IMR-90 (cell line): ENCODE data around the gene MSX1. TPM values are rescaled to one million over a fixed set of nuclear protein-coding genes. Genes with fewer than 3 reads are reported as not detected.

ENCODE experiments used
- ATAC-seq: fragments of 200-7000 bp; cut with Tn5 transposase; 2 replicates; pipeline ENCODE4 v1.9.1; 2020; ENCODE audit warnings: low read depth, mild to moderate bottlenecking, moderate library complexity
- BruUV-seq: library from RNA; stranded (reverse); fragments of 400-500 nt; replicated peaks from 2 replicates; lab custom pipeline; 2021; lab: Mats Ljungman, UMichigan
- CTCF ChIA-PET: fragments of 300-600 bp; formaldehyde crosslinking; extraction: SDS; loops from one replicate; lab custom pipeline; 2021; ENCODE audit warnings: antibody characterized with exemption; lab: Yijun Ruan, JAX
- POLR2A ChIA-PET: fragments of 300-600 bp; sonication (Branson Sonifier 250); formaldehyde crosslinking; loops from one replicate; lab custom pipeline; 2022; ENCODE audit warnings: antibody characterized with exemption; ENCODE audit not compliant: unreplicated experiment; lab: Charles Lee
- DNase-seq: peaks from one replicate; pipeline ENCODE4 v3.0.0; 2013
- H2AFZ ChIP-seq: replicated peaks from 2 replicates; pipeline ENCODE3; 2013; ENCODE audit warnings: low read length, mild to moderate bottlenecking; ENCODE audit not compliant: poor library complexity
- H2AK5ac ChIP-seq: 2 replicates; pipeline ENCODE4 v1.6.1; 2013; ENCODE audit warnings: low read depth, low read length, inconsistent platforms
- H2AK9ac ChIP-seq: replicated peaks from 2 replicates; pipeline ENCODE3; 2013; ENCODE audit warnings: mild to moderate bottlenecking, low read depth, low read length, moderate library complexity; ENCODE audit not compliant: poor library complexity
- H2BK120ac ChIP-seq: 2 replicates; pipeline ENCODE4 v1.6.1; 2013; ENCODE audit warnings: low read depth, low read length, inconsistent platforms
- H2BK15ac ChIP-seq: 3 replicates; pipeline ENCODE4 v1.6.1; 2013; ENCODE audit warnings: low read depth, low read length, inconsistent platforms
- H2BK20ac ChIP-seq: 2 replicates; pipeline ENCODE4 v1.6.1; 2013; ENCODE audit warnings: low read depth, mild to moderate bottlenecking, inconsistent platforms, low read length, moderate library complexity
- H2BK5ac ChIP-seq: 2 replicates; pipeline ENCODE4 v1.6.1; 2013; ENCODE audit warnings: mild to moderate bottlenecking, low read depth, low read length, inconsistent platforms; ENCODE audit not compliant: poor library complexity, severe bottlenecking
- H3K14ac ChIP-seq: replicated peaks from 2 replicates; pipeline ENCODE4 v1.6.1; 2013; ENCODE audit warnings: low read depth, low read length, inconsistent platforms
- H3K18ac ChIP-seq: 2 replicates; pipeline ENCODE4 v1.6.1; 2013; ENCODE audit warnings: low read depth, low read length, control low read depth
- H3K23ac ChIP-seq: 2 replicates; pipeline ENCODE4 v1.6.1; 2013; ENCODE audit warnings: low read depth, low read length, inconsistent platforms
- H3K27ac ChIP-seq: 2 replicates; pipeline ENCODE4 v1.5.1; 2013; ENCODE audit warnings: mild to moderate bottlenecking, control low read depth, low read length; ENCODE audit not compliant: insufficient read depth
- H3K27me3 ChIP-seq: 2 replicates; pipeline ENCODE4 v1.6.1; 2013; ENCODE audit warnings: low read length; ENCODE audit not compliant: control insufficient read depth, insufficient read depth
- H3K36me3 ChIP-seq: 2 replicates; pipeline ENCODE4 v1.6.1; 2013; ENCODE audit warnings: low read length, mixed read lengths; ENCODE audit not compliant: control insufficient read depth, insufficient read depth
- H3K4ac ChIP-seq: 2 replicates; pipeline ENCODE4 v1.6.1; 2013; ENCODE audit warnings: low read depth, low read length, inconsistent platforms
- H3K4me1 ChIP-seq: 2 replicates; pipeline ENCODE4 v1.6.1; 2013; ENCODE audit warnings: low read length, mixed read lengths; ENCODE audit not compliant: control insufficient read depth, insufficient read depth
- H3K4me2 ChIP-seq: 2 replicates; pipeline ENCODE4 v1.6.1; 2013; ENCODE audit warnings: low read depth, mild to moderate bottlenecking, control low read depth, low read length, moderate library complexity
- H3K4me3 ChIP-seq: 2 replicates; pipeline ENCODE4 v1.5.1; 2013; ENCODE audit warnings: low read depth, mild to moderate bottlenecking, control low read depth, low read length, moderate library complexity; ENCODE audit not compliant: insufficient read depth
- H3K56ac ChIP-seq: 2 replicates; pipeline ENCODE4 v1.6.1; 2013; ENCODE audit warnings: low read length, inconsistent platforms; ENCODE audit not compliant: insufficient read depth; ENCODE audit errors: extremely low read depth
- H3K79me1 ChIP-seq, 2 experiments: 2 replicates each; pipeline ENCODE4 v1.6.1; 2013; ENCODE audit warnings: low read length in 2 of 2, inconsistent platforms in 1 of 2, low read depth in 1 of 2
- H3K9ac ChIP-seq: 2 replicates; pipeline ENCODE4 v1.6.1; 2013; ENCODE audit warnings: low read depth, low read length, control low read depth
- H3K9me1 ChIP-seq: 2 replicates; pipeline ENCODE4 v1.6.1; 2013; ENCODE audit warnings: low read length, inconsistent platforms; ENCODE audit not compliant: insufficient read depth
- H3K9me3 ChIP-seq: 2 replicates; pipeline ENCODE4 v1.6.1; 2013; ENCODE audit warnings: low read length; ENCODE audit not compliant: control insufficient read depth, insufficient read depth
- H4K20me1 ChIP-seq: 2 replicates; pipeline ENCODE4 v1.6.1; 2013; ENCODE audit warnings: low read length, inconsistent platforms; ENCODE audit not compliant: insufficient read depth
- H4K5ac ChIP-seq: 2 replicates; pipeline ENCODE4 v1.6.1; 2013; ENCODE audit warnings: mild to moderate bottlenecking, low read depth, low read length, control low read depth
- H4K8ac ChIP-seq, 2 experiments: 2 replicates each; pipeline ENCODE4 v1.6.1; 2013; ENCODE audit warnings: low read depth in 2 of 2, low read length in 2 of 2, control low read depth in 1 of 2, inconsistent platforms in 1 of 2
- H4K91ac ChIP-seq: 2 replicates; pipeline ENCODE4 v1.6.1; 2013; ENCODE audit warnings: low read depth, low read length, inconsistent platforms; ENCODE audit not compliant: insufficient read depth
- CEBPB ChIP-seq: IDR thresholded peaks from 2 replicates; pipeline ENCODE4 v1.6.1; 2012; ENCODE audit warnings: low read depth, low read length, improper control_type of control experiment
- CHD1 ChIP-seq: IDR thresholded peaks from 2 replicates; pipeline ENCODE4 v1.6.1; 2012; ENCODE audit warnings: low read depth, low read length, improper control_type of control experiment
- FOS ChIP-seq: fragments of 150-350 bp; IDR thresholded peaks from 2 replicates; pipeline ENCODE4 v1.6.1; 2016; ENCODE audit warnings: low read depth, low read length
- MAFK ChIP-seq: IDR thresholded peaks from 2 replicates; pipeline ENCODE4 v1.6.1; 2012; ENCODE audit warnings: low read depth, low read length, improper control_type of control experiment
- MAZ ChIP-seq: IDR thresholded peaks from 2 replicates; pipeline ENCODE4 v1.6.1; 2012; ENCODE audit warnings: low read depth, mild to moderate bottlenecking, low read length, improper control_type of control experiment, moderate library complexity, borderline replicate concordance
- MXI1 ChIP-seq: IDR thresholded peaks from 2 replicates; pipeline ENCODE4 v1.6.1; 2012; ENCODE audit warnings: low read depth, mild to moderate bottlenecking, low read length, moderate library complexity, borderline replicate concordance
- POLR2A ChIP-seq: IDR thresholded peaks from 2 replicates; pipeline ENCODE4 v1.6.1; 2012; ENCODE audit warnings: mild to moderate bottlenecking, low read depth, low read length
- RFX5 ChIP-seq: IDR thresholded peaks from 2 replicates; pipeline ENCODE4 v1.8.0; 2012; ENCODE audit warnings: low read depth, mild to moderate bottlenecking, low read length, moderate library complexity
- WGBS, 2 experiments: methylation state at CpG; one replicate each; pipeline versions ENCODE4 v1.1.5 to v1.1.7; 2013; ENCODE audit warnings: missing lambda C conversion rate in 2 of 2; ENCODE audit not compliant: insufficient read length in 1 of 2; ENCODE audit errors: extremely low coverage in 2 of 2; 5-methylcytosine and 5-hydroxymethylcytosine counted together
- dilution Hi-C: fragments of 300-500 bp; cut with HindIII; formaldehyde crosslinking; loops from one replicate; pipeline ENCODE4 v1.14.3; 2018; ENCODE audit warnings: low sequenced_read_pairs; ENCODE audit not compliant: unreplicated experiment
- in situ Hi-C: fragments of 300-500 bp; cut with MboI; formaldehyde crosslinking; loops from 3 replicates; pipeline ENCODE4 v1.14.3; 2019; ENCODE audit warnings: low sequenced_read_pairs, inconsistent platforms, mixed read lengths
- intact Hi-C: fragments of 100-400 bp; cut with micrococcal nuclease; formaldehyde crosslinking; loops from 2 replicates; pipeline ENCODE4 v1.10.0; 2022
- polyA plus RNA-seq, 3 experiments: library from polyadenylated mRNA; depleted of rRNA; stranded (reverse); fragments of >200 nt; gene quantifications; 2 replicates each; pipeline ENCODE4 v1.2.3, GENCODE V29; 2012; ENCODE audit warnings: low replicate concordance in 1 of 3
- total RNA-seq: library from RNA; depleted of rRNA; stranded (reverse); fragments of >200 nt; gene quantifications from 2 replicates; pipeline ENCODE4 v1.2.3, GENCODE V29; 2012
- TF ChIP-seq, protein P1 (sequence below): conservative IDR thresholded peaks from 2 replicates; pipeline ENCODE4 v1.5.1; 2012; ENCODE audit warnings: mild to moderate bottlenecking, low read depth, low read length, improper control_type of control experiment

The MSX1 gene
- total and polyA plus RNA-seq, 2 of the 4 experiments (the other 2 are of a cell fraction) = 1.1 to 3.9 TPM

DNA sequence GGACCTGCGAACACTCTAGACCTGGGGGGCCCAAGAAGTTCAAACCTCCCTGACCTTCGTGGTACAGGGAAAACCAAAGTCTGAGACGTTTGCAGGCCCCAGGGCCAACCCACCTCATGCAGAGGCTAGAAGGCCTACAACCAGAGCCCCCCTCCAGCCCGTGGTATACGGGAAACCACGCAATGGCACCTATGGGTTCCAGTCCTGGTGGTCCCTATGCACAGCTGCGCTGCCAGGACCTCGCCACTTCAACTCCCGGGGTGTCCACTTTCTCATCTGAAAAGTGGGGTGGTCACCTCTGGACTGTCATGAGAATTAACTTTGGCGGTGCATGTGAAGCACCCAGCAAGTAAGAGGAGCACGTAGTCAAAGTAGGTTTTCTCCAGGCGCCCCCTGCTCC is 8.4 kb upstream of the MSX1 start:
- POLR2A ChIA-PET = no interaction called here

More for the DNA sequence above, 8.4 kb upstream of the MSX1 start:
- BruUV-seq = no TSS peak
- no peak for DNase-seq
- no peak overlapping the region for H2AFZ ChIP-seq
- no peak overlapping the region for H3K56ac ChIP-seq
- no peak overlapping the region for H2BK120ac ChIP-seq
- intact Hi-C loops = no loop called here
- H3K4me1 ChIP-seq = no peaks in the 10 kb centered on the region; the same call in 1 of the 2 replicates
- WGBS, 2 experiments = 86% methylated on average over 8 of the region's 12 CpGs; no CpG with 5 or more reads in 1 of the 2 experiments
- no peak overlapping the region for H3K4ac ChIP-seq
- no peak overlapping the region for H3K9ac ChIP-seq
- no peak overlapping the region for H3K18ac ChIP-seq
- no peak overlapping the region for H4K91ac ChIP-seq
- dilution Hi-C loops = no loop called here
- no peaks in the 10 kb centered on the region for H3K36me3 ChIP-seq
- no peak overlapping the region for H2BK20ac ChIP-seq
- no peak overlapping the region for H2AK5ac ChIP-seq
- H3K4me3 ChIP-seq = no peak overlapping the region
- H2BK5ac ChIP-seq = no peak overlapping the region
- no peak overlapping the region for H4K8ac ChIP-seq
- H3K79me1 ChIP-seq = no peaks in the 10 kb centered on the region
- no peaks in the 10 kb centered on the region for H3K9me3 ChIP-seq
- H3K27me3 ChIP-seq = peaks cover 30% of the 10 kb centered on the region
- no peak overlapping the region for H2BK15ac ChIP-seq
- H4K5ac ChIP-seq = no peak overlapping the region
- CTCF ChIA-PET = no interaction called here
- ATAC-seq = no peak
- H3K23ac ChIP-seq = no peak overlapping the region
- no peak overlapping the region for H2AK9ac ChIP-seq
- H3K27ac ChIP-seq = no peak overlapping the region
- no peaks in the 10 kb centered on the region for H4K20me1 ChIP-seq
- no peaks in the 10 kb centered on the region for H3K9me1 ChIP-seq
- TF ChIP-seq MAFK = no peak
- no peak for TF ChIP-seq FOS
- TF ChIP-seq, protein P1, sequence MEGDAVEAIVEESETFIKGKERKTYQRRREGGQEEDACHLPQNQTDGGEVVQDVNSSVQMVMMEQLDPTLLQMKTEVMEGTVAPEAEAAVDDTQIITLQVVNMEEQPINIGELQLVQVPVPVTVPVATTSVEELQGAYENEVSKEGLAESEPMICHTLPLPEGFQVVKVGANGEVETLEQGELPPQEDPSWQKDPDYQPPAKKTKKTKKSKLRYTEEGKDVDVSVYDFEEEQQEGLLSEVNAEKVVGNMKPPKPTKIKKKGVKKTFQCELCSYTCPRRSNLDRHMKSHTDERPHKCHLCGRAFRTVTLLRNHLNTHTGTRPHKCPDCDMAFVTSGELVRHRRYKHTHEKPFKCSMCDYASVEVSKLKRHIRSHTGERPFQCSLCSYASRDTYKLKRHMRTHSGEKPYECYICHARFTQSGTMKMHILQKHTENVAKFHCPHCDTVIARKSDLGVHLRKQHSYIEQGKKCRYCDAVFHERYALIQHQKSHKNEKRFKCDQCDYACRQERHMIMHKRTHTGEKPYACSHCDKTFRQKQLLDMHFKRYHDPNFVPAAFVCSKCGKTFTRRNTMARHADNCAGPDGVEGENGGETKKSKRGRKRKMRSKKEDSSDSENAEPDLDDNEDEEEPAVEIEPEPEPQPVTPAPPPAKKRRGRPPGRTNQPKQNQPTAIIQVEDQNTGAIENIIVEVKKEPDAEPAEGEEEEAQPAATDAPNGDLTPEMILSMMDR = no peak
- TF ChIP-seq CHD1 = no peak
- no peak for TF ChIP-seq POLR2A
- TF ChIP-seq MXI1 = no peak
- TF ChIP-seq MAZ = no peak
- TF ChIP-seq RFX5 = no peak
- TF ChIP-seq CEBPB = no peak
- no peak overlapping the region for H3K14ac ChIP-seq
- H3K4me2 ChIP-seq = no peak overlapping the region
- in situ Hi-C loops = no loop called here
